Sigmoid colon (tissue), 7 donors: ENCODE data around the gene GPR183. TPM values are rescaled to one million over a fixed set of nuclear protein-coding genes. Genes with fewer than 3 reads are reported as not detected.

Experiments
- DNase-seq: peaks from one replicate; pipeline ENCODE4 v3.0.0-alpha.2; 2019
- H3K27ac ChIP-seq, 4 donors: fragments of 200-600 bp; sonication (generic); one replicate each; pipeline ENCODE4 v1.5.1; 2016 to 2019; ENCODE audit warnings: mild to moderate bottlenecking in 1 of 4
- H3K27me3 ChIP-seq, 3 donors: fragments of 200-600 bp; sonication (generic); one replicate each; pipeline ENCODE4 v1.5.1; 2019; ENCODE audit warnings: mild to moderate bottlenecking in 1 of 3
- H3K36me3 ChIP-seq, 4 donors: fragments of 200-600 bp; sonication (generic); one replicate each; pipeline ENCODE4 v1.5.1; 2016 to 2019
- H3K4me1 ChIP-seq, 4 donors: fragments of 200-600 bp; sonication (generic); one replicate each; pipeline ENCODE4 v1.5.1; 2017 to 2019
- H3K4me3 ChIP-seq, 4 donors: fragments of 200-600 bp; sonication (generic); one replicate each; pipeline ENCODE4 v1.5.1; 2017 to 2019; ENCODE audit warnings: mild to moderate bottlenecking in 2 of 4, moderate library complexity in 1 of 4
- H3K9me3 ChIP-seq, 4 donors: fragments of 200-600 bp in 3 of 4; sonication (generic) in 3 of 4; one replicate each; pipeline versions ENCODE4 v1.5.1 to v1.6.1; 2013 to 2019
- CTCF ChIP-seq, 4 experiments: fragments of 450-650 bp in 3 of 4; fragments of 200-600 bp in 1 of 4; IDR thresholded peaks; one replicate each; pipeline ENCODE4 v1.5.1; 2016 to 2019; ENCODE audit warnings: antibody characterized with exemption in 4 of 4, mild to moderate bottlenecking in 3 of 4, moderate library complexity in 2 of 4
- EP300 ChIP-seq, 4 donors: sonication (generic); formaldehyde crosslinking; IDR thresholded peaks; one replicate each; pipeline ENCODE4 v1.6.1; 2017; ENCODE audit warnings: antibody characterized with exemption in 4 of 4
- POLR2A ChIP-seq, 2 donors: fragments of 450-650 bp; IDR thresholded peaks; one replicate each; pipeline ENCODE4 v1.6.1; 2016; ENCODE audit warnings: antibody characterized with exemption in 2 of 2, mild to moderate bottlenecking in 2 of 2, moderate library complexity in 2 of 2
- POLR2AphosphoS5 ChIP-seq, 4 donors: sonication (generic); formaldehyde crosslinking; IDR thresholded peaks; one replicate each; pipeline ENCODE4 v1.6.1; 2017; ENCODE audit warnings: antibody characterized with exemption in 4 of 4
- WGBS, 2 donors: extraction: QIAGEN DNeasy Blood & Tissue Kit; methylation state at CpG; one replicate each; pipeline ENCODE4 v1.1.7; 2013; 5-methylcytosine and 5-hydroxymethylcytosine counted together
- intact Hi-C: fragments of 100-400 bp; cut with DNase I; formaldehyde crosslinking; loops from one replicate; pipeline ENCODE4 v1.15.1; 2023
- polyA plus RNA-seq, 3 donors: library from polyadenylated mRNA; stranded (reverse); fragments of 200-250 nt; gene quantifications; one replicate each; pipeline ENCODE4 v1.2.3, GENCODE V29; 2013
- total RNA-seq, 4 donors: library from RNA; depleted of rRNA; stranded (reverse); fragments of >200 nt; gene quantifications; one replicate each; pipeline ENCODE4 v1.1.0, GENCODE V29; 2016
- donor health status: healthy with polysubstance abuse.
- donor health status: Bipolar disorder and iron deficiency.
- donor health status: healthy.

GPR183 gene
- total and polyA plus RNA-seq, 7 donors, result 4.8 to 36.4 (median 30.9) TPM

DNA sequence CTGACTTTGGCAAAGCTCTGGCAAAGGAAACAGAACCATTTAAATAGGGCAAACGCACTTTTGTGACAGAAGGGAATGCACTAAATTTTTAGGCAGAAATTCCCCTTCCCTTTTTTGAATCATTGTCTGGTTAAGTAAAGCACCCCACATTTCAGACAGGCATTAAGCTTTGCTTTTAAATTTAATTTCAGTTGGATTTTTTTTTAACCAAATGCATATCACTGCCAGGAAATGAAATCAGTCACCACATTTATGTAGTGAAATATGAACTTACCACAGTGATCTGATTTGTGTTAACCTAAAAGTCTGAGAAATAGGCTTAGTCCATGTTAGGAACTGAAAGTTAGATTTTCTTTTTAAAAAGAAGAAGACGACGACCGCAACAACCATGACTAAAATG is 10.8 kb downstream of the GPR183 start:
- H3K36me3 ChIP-seq, result peaks cover 0 to 30% (median 3%) of the 10 kb centered on the region in 4 donors
- no peak for TF ChIP-seq POLR2AphosphoS5 (IDR thresholded peaks at IDR 0.05)
- TF ChIP-seq CTCF (IDR thresholded peaks at IDR 0.05), result no peak
- TF ChIP-seq POLR2A (IDR thresholded peaks at IDR 0.05), result no peak
- no peak overlapping the region for H3K4me3 ChIP-seq
- WGBS, 2 donors, result 53 to 83% methylated on average over 4 of the region's 4 CpGs
- H3K27ac ChIP-seq, result peak overlapping the region in 2 of 4 donors; percentile 17 to 18
- H3K27me3 ChIP-seq, result no peaks in the 10 kb centered on the region
- peaks cover 0 to 29% (median 9%) of the 10 kb centered on the region in 4 donors for H3K4me1 ChIP-seq
- intact Hi-C loops, result no loop called here
- no peaks in the 10 kb centered on the region for H3K9me3 ChIP-seq
- DNase-seq, result no peak

GRCh38 chr13:99295488-99296252 is 11.5 kb downstream of the GPR183 start:
- H3K4me3 ChIP-seq, result no peak overlapping the region
- peaks cover 0 to 22% (median 9%) of the 10 kb centered on the region in 4 donors for H3K4me1 ChIP-seq
- intact Hi-C loops, result no loop called here
- no peak for DNase-seq
- peak overlapping the region in 1 of 4 donors; percentile 23 for H3K27ac ChIP-seq
- H3K9me3 ChIP-seq, result no peaks in the 10 kb centered on the region
- TF ChIP-seq CTCF (IDR thresholded peaks at IDR 0.05), result no peak
- TF ChIP-seq POLR2AphosphoS5 (IDR thresholded peaks at IDR 0.05), result no peak
- TF ChIP-seq POLR2A (IDR thresholded peaks at IDR 0.05), result no peak
- no peak for TF ChIP-seq EP300 (IDR thresholded peaks at IDR 0.05)
- H3K27me3 ChIP-seq, result no peaks in the 10 kb centered on the region
- 85 to 91% methylated on average over 12 of the region's 12 CpGs for WGBS, 2 donors
- peaks cover 0 to 30% (median 3%) of the 10 kb centered on the region in 4 donors for H3K36me3 ChIP-seq

DNA sequence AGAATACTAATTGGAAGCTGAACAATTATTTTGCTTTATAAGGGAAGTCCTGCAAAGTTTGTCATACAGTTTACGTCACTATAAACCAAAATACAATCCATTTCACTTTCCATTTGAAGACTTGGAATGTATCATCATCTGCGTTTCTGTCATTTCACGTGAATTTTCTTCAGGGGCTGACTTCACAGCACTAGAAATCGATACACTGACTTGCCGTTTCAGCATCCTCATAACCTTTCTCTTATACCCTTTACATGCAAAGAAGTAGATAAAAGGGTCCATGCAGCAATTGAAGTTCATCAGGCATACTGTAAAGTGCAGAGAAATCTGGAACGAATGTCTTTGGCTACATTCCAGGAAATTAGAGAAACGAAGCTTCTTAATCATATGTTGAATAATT is 12.2 kb downstream of the GPR183 start:
- H3K4me1 ChIP-seq, result peaks cover 0 to 18% (median 5%) of the 10 kb centered on the region in 4 donors

DNA sequence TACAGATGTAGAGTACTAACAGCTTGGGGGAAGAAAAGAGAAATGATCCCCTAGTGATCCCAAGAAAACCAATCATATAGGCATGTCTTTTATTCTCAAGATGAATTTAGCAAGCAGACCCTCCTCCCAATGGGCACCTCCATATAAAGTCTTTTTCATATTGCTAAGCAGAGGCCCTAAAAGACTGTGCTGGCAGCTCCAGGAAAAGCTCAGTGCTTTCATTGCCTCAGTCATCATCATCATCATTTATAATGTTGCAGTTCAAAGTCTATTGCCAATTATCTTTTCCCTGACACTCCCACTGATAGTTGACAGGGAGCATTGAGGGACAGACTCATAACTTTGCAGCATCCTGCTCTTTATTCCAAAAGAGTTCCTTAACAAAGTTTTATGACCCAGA is 13.0 kb downstream of the GPR183 start:
- no peak for DNase-seq

More for the DNA sequence above, 12.2 kb downstream of the GPR183 start:
- no peak for TF ChIP-seq EP300 (IDR thresholded peaks at IDR 0.05)
- no peak for TF ChIP-seq POLR2AphosphoS5 (IDR thresholded peaks at IDR 0.05)
- Histone ChIP-seq H3K27me3 (no peaks in the 10 kb centered on the region), H3K4me3 (no peak overlapping the region), H3K27ac (peak overlapping the region in 1 of 4 donors; percentile 23), H3K9me3 (no peaks in the 10 kb centered on the region), H3K36me3 (peaks cover 0 to 30% (median 3%) of the 10 kb centered on the region in 4 donors)
- 67 to 80% methylated on average over 7 of the region's 7 CpGs for WGBS, 2 donors
- intact Hi-C loops, result no loop called here
- DNase-seq, result no peak

More for the DNA sequence above, 13.0 kb downstream of the GPR183 start:
- no peak overlapping the region for H3K4me3 ChIP-seq
- no peaks in the 10 kb centered on the region for H3K27me3 ChIP-seq
- H3K9me3 ChIP-seq, result no peaks in the 10 kb centered on the region
- peaks cover 0 to 11% (median 5%) of the 10 kb centered on the region in 4 donors for H3K4me1 ChIP-seq
- intact Hi-C loops, result no loop called here
- H3K27ac ChIP-seq, result no peak overlapping the region
- TF ChIP-seq CTCF (IDR thresholded peaks at IDR 0.05) (no peak), EP300 (IDR thresholded peaks at IDR 0.05) (no peak), POLR2A (IDR thresholded peaks at IDR 0.05) (no peak), POLR2AphosphoS5 (IDR thresholded peaks at IDR 0.05) (no peak)
- peaks cover 0 to 30% (median 3%) of the 10 kb centered on the region in 4 donors for H3K36me3 ChIP-seq
